Right renal pelvis (tissue), 4 donors: ENCODE results near the gene HNRNPUL1. TPM values are rescaled to one million over a fixed set of nuclear protein-coding genes. Genes with fewer than 3 reads are reported as not detected.
"Not testable (repeated sequence)": the region's sequence is repeated elsewhere in the genome, so short reads cannot be mapped to it uniquely, and the experiment has no call there.

Experiments
- DNase-seq, 4 donors: peaks; one replicate each; pipeline ENCODE4 v3.0.0-alpha.2; 2013; ENCODE audit warnings: low read depth in 4 of 4, low spot score in 3 of 4, missing footprints in 1 of 4
- polyA plus RNA-seq, 4 donors: library from polyadenylated mRNA; unstranded; fragments of 120-200 nt; gene quantifications; one replicate each; pipeline ENCODE4 v1.2.1, GENCODE V29; 2013; ENCODE audit not compliant: insufficient read length in 4 of 4

Gene HNRNPUL1
- polyA plus RNA-seq, 4 donors: 202 to 215 (median 206) TPM

GRCh38 chr19:41273076-41273475, 8.9 kb downstream of the HNRNPUL1 start:
- no peak for DNase-seq

GRCh38 chr19:41274802-41275201, 10.6 kb downstream of the HNRNPUL1 start:
- no peak for DNase-seq

- DNase-seq: no peak
These were observed 12.1 kb downstream of the HNRNPUL1 start for GRCh38 chr19:41276231-41276630.

- no peak for DNase-seq
These were observed 14.3 kb downstream of the HNRNPUL1 start for GRCh38 chr19:41278478-41278877.

GRCh38 chr19:41288673-41289530, 24.7 kb downstream of the HNRNPUL1 start:
- DNase-seq: no peak

GRCh38 chr19:41289814-41290213, 25.6 kb downstream of the HNRNPUL1 start:
- DNase-seq: not testable (repeated sequence)

GRCh38 chr19:41294393-41294792, 30.2 kb downstream of the HNRNPUL1 start:
- DNase-seq: no peak

- no peak for DNase-seq
These were observed 31.3 kb downstream of the HNRNPUL1 start for GRCh38 chr19:41295499-41295898.

- no peak for DNase-seq
These were observed 32.3 kb downstream of the HNRNPUL1 start for GRCh38 chr19:41296433-41296871.

GRCh38 chr19:41297628-41298347, 33.6 kb downstream of the HNRNPUL1 start:
- DNase-seq: no peak

GRCh38 chr19:41298348-41298964, 34.3 kb downstream of the HNRNPUL1 start:
- DNase-seq: no peak

GRCh38 chr19:41299046-41299754, 35.0 kb downstream of the HNRNPUL1 start:
- DNase-seq: no peak

- no peak for DNase-seq
These were observed 35.5 kb downstream of the HNRNPUL1 start for GRCh38 chr19:41299755-41300089.

GRCh38 chr19:41300555-41300954, 36.4 kb downstream of the HNRNPUL1 start:
- no peak for DNase-seq

- no peak for DNase-seq
These were observed 38.6 kb downstream of the HNRNPUL1 start for GRCh38 chr19:41302624-41303351.

GRCh38 chr19:41303954-41304353, 39.8 kb downstream of the HNRNPUL1 start:
- no peak for DNase-seq

GRCh38 chr19:41304706-41305483, 40.7 kb downstream of the HNRNPUL1 start:
- no peak for DNase-seq

- no peak for DNase-seq
These were observed 42.0 kb downstream of the HNRNPUL1 start for GRCh38 chr19:41305927-41306793.
